Stimulated activated naive B cell treated with anti-CD40 and anti-IgM and Interleukin-4, amounts not matched to agents 10 μg/mL and 1 μg/mL and 100 μg/mL, for 72 hours (primary cell): ENCODE data around the gene ZC3H10.

Source experiments
- ATAC-seq, 2 donors: fragments of 150-1000 bp; cut with Tn5 transposase; replicated peaks; 2 replicates each; pipeline ENCODE4 v1.10.0; 2021; ENCODE audit warnings: moderate library complexity in 1 of 2
- DNase-seq: peaks from one replicate; pipeline ENCODE4 v3.0.0; 2021
- H3K27ac Mint-ChIP-seq: one replicate; pipeline ENCODE4 v1.8.0; 2022; ENCODE audit warnings: mild to moderate bottlenecking, mixed read lengths
- H3K27me3 Mint-ChIP-seq, 2 donors: one replicate each; pipeline ENCODE4 v1.8.0; 2022; ENCODE audit warnings: mixed read lengths in 2 of 2
- H3K36me3 Mint-ChIP-seq, 2 donors: one replicate each; pipeline ENCODE4 v1.8.0; 2022; ENCODE audit warnings: mixed read lengths in 2 of 2, mild to moderate bottlenecking in 1 of 2
- H3K4me1 Mint-ChIP-seq, 2 donors: one replicate each; pipeline ENCODE4 v1.8.0; 2022; ENCODE audit warnings: mixed read lengths in 2 of 2, mild to moderate bottlenecking in 1 of 2
- H3K4me3 Mint-ChIP-seq, 2 donors: one replicate each; pipeline ENCODE4 v1.8.0; 2022; ENCODE audit warnings: mild to moderate bottlenecking in 2 of 2, mixed read lengths in 2 of 2, moderate library complexity in 1 of 2
- H3K9me3 Mint-ChIP-seq, 2 donors: one replicate each; pipeline ENCODE4 v1.8.0; 2022; ENCODE audit warnings: mixed read lengths in 2 of 2, mild to moderate bottlenecking in 1 of 2

The ZC3H10 gene

GRCh38 chr12:56172839-56173238, 54.8 kb downstream of the ZC3H10 start:
- Mint-ChIP-seq H3K27ac (no peak overlapping the region), H3K36me3 (peaks cover 39 to 62% of the 10 kb centered on the region in 2 donors), H3K4me1 (no peaks in the 10 kb centered on the region), H3K4me3 (no peak overlapping the region), H3K9me3 (no peaks in the 10 kb centered on the region), H3K27me3 (no peaks in the 10 kb centered on the region)
- no peak for ATAC-seq
- no peak for DNase-seq
